Hair follicular keratinocyte (primary cell): ENCODE results near the gene CTNNA3. TPM values are rescaled to one million over a fixed set of nuclear protein-coding genes. Genes with fewer than 3 reads are reported as not detected.

Source experiments
- total RNA-seq: library from RNA; depleted of rRNA; stranded (reverse); fragments of >200 nt; gene quantifications from 2 replicates; pipeline ENCODE4 v1.2.3, GENCODE V29; 2015

Gene CTNNA3
- not detected in 2 replicates for total RNA-seq

GRCh38 chr10:67696029-67696428 lies at the start of gene CTNNA3:
CTNNA3 (minus strand) TSS chr10:67696195.

GRCh38 chr10:66925896-66926715 lies 769.9 kb downstream of the CTNNA3 start, which contains the start of gene LRRTM3:
LRRTM3 (plus strand) TSS chr10:66926036.

Other genes starting within 250 kb of the CTNNA3 start
- 0.23 and 0.57 TPM in 2 replicates for gene DNAJC12, start 142.0 kb upstream of the CTNNA3 start, total RNA-seq
- gene SIRT1, start 188.5 kb upstream of the CTNNA3 start, total RNA-seq: 4.1 and 5.8 TPM in 2 replicates